GM19395 (cell line): ENCODE results near the gene AKR1B1.

ENCODE experiments used
- ATAC-seq: cut with Tn5 transposase; IDR thresholded peaks from one replicate; pipeline ENCODE4 v1.9.1; 2021; ENCODE audit warnings: mild to moderate bottlenecking, moderate library complexity; ENCODE audit not compliant: unreplicated experiment

The AKR1B1 gene

DNA sequence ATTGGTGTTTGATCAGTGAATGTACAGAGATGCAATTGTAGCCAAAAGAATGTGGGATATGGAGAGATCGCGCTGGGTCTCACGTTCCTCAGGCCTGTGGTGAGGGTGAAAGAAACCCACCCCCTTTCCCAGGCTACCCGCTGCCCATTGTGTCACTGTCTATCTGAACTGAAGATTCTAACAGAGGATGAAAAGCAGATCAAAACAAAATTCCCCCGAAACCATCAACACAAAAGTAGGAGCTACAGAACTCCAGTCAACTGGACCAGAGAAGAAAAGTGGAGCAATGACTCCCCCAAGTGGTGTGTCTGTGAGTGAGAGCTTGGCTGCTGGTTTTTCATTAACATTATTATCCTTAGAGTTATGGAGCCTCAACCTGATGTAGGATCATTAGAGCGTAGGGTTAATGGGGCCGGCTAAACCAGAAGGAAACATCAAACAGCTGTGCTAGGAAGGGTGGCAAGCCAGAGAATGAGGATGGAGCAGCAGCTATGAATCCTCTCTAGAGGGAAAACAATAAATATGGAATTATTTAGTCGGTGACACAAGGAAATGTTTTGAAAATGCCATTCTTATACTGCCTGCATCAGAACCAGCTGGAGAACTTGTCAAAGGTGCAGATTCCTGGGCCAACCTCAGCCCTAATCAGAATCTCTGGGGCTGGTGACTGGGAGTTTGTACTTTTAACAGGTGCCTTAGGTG lies 38.3 kb downstream of the AKR1B1 start:
- ATAC-seq: no peak

DNA sequence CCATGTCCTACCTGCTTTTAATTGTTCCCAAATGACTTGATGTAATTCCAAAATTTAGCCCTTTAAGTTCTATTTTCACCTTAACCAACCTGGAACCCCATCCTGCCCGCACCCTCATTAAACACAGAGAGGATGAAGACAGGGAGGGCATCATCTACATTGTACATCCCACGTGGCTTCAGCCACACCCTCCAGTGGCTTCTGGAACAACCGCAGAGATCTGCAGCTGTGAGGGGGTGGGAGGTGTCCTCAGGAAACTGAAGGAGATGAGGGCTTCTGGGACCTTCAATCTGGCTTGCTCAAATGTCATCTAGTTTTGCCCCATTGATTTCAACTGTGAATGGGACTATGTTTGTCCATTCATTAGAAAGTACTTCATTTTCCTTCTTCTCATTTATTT lies 39.0 kb downstream of the AKR1B1 start:
- no peak for ATAC-seq

GRCh38 chr7:134419085-134419484 lies 39.8 kb downstream of the AKR1B1 start:
- no peak for ATAC-seq

DNA sequence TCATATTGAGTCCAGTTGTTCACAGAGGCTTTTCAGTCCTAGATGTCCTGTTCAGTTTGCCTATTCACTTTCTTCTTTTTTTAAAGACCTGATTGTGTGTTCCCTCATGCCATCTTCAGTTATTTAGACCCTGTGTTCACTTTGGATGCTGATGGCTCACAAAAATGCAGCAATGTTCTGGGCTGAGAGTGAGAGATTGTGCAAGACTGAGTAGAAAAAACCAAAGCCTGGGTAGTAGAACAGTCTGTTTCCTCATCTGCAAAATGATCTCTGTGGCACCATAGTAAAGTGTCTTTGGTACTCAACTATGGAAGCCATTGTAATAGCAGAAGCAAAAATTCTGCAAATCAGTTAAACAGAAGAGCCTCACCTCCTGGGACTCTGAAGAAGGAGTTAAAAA lies 43.2 kb downstream of the AKR1B1 start:
- no peak for ATAC-seq

- ATAC-seq: no peak
Measured at GRCh38 chr7:134414109-134414508, 44.8 kb downstream of the AKR1B1 start.

DNA sequence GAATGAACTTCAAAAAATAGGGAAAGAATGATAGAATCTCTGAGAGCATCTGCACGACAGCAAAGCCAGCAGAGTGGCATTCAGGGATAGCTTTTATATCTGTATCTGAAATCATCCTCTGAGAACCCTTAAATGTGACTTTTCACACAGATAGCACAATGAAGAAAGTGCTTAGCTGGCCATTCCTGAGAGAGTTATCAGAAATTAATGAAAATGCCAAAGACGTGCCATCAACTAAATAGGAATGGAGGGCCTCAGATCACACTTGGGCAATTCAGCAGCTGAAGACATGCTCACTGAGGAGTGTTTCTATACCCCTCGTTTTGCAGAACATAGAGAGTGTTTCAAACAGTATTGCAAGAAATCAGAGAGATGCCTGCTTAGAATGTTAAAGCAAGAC lies 51.6 kb downstream of the AKR1B1 start:
- ATAC-seq: no peak

- no peak for ATAC-seq
Measured at GRCh38 chr7:134406431-134406830, 52.5 kb downstream of the AKR1B1 start.

DNA sequence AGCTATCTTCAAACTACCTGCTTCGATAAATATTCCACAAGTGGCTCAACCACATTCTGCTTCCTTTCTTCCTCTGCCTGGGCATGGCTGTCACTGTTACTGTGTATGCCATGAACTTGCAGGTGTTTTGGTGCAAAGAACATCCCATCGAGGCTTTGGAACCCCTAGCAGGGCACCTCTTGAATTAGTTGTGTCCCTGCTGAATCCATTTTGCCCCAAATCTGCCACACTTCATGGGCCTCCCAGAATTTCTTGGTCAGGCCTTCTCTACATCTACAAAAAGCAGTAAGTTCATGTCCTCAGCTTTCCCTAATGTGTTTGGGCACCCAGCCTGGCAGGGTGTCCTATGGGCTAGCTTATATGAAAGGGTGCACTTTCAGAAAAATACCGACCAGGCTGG lies 53.6 kb downstream of the AKR1B1 start:
- no peak for ATAC-seq

GRCh38 chr7:134403062-134403461 lies 55.8 kb downstream of the AKR1B1 start:
- ATAC-seq: no peak

DNA sequence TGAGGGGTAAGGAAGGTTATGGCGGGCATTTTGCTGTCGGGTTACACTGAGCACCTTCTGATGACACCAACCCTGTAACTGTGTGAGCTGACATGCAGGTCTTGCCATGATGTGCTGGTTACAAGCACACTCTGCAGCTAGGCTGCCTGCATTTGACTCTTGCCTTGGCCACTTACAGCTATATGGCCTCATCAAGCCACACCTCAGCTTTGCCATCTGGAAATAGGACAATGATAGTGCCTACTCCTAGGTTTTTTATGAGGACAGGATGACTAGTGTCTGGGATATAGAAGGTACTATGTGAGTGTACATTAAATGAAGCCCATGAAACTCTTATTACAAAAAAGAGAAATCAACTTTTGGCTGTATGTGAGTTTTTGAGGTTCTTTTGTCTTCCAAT lies 58.0 kb downstream of the AKR1B1 start:
- no peak for ATAC-seq

GRCh38 chr7:134396031-134396430 lies 62.9 kb downstream of the AKR1B1 start:
- ATAC-seq: no peak

DNA sequence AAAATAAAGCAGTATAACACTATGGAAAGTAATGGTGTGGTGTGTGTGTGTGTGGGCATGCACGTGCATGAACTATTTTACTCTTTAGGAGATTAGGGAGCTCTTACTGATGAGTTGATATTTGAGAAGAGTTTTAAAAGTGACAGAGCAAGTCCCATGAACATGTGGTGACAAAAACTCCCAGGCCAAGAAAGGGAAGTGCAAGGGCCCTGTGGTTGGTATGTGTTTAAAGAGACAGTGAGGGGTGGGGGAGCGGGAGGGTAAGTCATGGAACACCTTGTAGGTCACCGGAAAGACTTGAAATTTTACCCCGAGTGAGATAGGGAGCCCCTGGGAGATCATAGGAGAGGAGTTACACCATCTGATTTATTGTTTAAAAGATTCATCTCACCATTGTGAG lies 63.3 kb downstream of the AKR1B1 start:
- no peak for ATAC-seq

GRCh38 chr7:134394056-134394455 lies 64.8 kb downstream of the AKR1B1 start:
- ATAC-seq: no peak
